PC-3 (cell line): ENCODE results near the gene KTI12.

ENCODE experiments used
- EZH2 ChIP-seq: fragments of 300-600 bp; sonication (generic); IDR thresholded peaks from one replicate; pipeline ENCODE4 v1.6.1; 2017; ENCODE audit warnings: antibody characterized with exemption, mild to moderate bottlenecking, low read length; ENCODE audit not compliant: unreplicated experiment
- EZH2phosphoT487 ChIP-seq: fragments of 300-600 bp; sonication (generic); IDR thresholded peaks from 2 replicates; pipeline ENCODE4 v1.6.1; 2018; ENCODE audit warnings: mild to moderate bottlenecking, antibody characterized with exemption, low read length, borderline replicate concordance
- TF ChIP-seq, protein P1 (sequence below): fragments of 300-600 bp; sonication (generic); conservative IDR thresholded peaks from 2 replicates; pipeline ENCODE4 v1.5.1; 2017; ENCODE audit warnings: antibody characterized with exemption, low read depth, mild to moderate bottlenecking, low read length

DNA sequence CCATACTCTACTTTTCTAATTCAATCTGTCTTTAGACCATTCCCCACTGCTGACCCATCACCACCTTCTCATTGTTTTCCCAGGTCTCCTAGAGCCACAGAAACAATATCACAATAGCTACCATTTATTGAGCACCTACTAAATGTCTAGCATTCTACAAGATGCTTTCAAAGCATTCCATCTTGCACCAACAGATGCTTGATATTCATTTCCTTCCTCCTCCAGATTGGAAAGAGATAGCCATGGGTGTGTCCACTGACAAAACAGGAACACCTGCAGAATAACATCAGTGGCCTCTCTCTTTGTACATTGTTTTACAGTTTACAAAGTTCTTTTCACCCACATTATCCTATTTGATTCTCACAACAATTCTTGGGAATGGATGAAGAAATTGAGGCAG lies 45.4 kb downstream of the KTI12 start:
- TF ChIP-seq, protein P1, sequence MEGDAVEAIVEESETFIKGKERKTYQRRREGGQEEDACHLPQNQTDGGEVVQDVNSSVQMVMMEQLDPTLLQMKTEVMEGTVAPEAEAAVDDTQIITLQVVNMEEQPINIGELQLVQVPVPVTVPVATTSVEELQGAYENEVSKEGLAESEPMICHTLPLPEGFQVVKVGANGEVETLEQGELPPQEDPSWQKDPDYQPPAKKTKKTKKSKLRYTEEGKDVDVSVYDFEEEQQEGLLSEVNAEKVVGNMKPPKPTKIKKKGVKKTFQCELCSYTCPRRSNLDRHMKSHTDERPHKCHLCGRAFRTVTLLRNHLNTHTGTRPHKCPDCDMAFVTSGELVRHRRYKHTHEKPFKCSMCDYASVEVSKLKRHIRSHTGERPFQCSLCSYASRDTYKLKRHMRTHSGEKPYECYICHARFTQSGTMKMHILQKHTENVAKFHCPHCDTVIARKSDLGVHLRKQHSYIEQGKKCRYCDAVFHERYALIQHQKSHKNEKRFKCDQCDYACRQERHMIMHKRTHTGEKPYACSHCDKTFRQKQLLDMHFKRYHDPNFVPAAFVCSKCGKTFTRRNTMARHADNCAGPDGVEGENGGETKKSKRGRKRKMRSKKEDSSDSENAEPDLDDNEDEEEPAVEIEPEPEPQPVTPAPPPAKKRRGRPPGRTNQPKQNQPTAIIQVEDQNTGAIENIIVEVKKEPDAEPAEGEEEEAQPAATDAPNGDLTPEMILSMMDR = no peak
- TF ChIP-seq EZH2 (no peak), EZH2phosphoT487 (no peak)
